Activated CD4-positive, alpha-beta T cell treated with anti-CD3 and anti-CD28 coated beads for 4 hours (primary cell): ENCODE data around the gene DZIP1L.
"Not testable (repeated sequence)": the region's sequence is repeated elsewhere in the genome, so short reads cannot be mapped to it uniquely, and the experiment has no call there.

Experiments used
- DNase-seq, 2 donors: peaks; one replicate each; pipeline ENCODE4 v3.0.0-alpha.2; 2020

DZIP1L gene, protein sequence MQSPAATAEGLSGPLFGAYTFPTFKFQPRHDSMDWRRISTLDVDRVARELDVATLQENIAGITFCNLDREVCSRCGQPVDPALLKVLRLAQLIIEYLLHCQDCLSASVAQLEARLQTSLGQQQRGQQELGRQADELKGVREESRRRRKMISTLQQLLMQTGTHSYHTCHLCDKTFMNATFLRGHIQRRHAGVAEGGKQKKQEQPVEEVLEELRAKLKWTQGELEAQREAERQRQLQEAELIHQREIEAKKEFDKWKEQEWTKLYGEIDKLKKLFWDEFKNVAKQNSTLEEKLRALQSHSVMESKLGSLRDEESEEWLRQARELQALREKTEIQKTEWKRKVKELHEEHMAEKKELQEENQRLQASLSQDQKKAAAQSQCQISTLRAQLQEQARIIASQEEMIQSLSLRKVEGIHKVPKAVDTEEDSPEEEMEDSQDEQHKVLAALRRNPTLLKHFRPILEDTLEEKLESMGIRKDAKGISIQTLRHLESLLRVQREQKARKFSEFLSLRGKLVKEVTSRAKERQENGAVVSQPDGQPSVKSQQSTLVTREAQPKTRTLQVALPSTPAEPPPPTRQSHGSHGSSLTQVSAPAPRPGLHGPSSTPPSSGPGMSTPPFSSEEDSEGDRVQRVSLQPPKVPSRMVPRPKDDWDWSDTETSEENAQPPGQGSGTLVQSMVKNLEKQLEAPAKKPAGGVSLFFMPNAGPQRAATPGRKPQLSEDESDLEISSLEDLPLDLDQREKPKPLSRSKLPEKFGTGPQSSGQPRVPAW

GRCh38 chr3:138114988-138115971, at the start of gene DZIP1L:
DZIP1L (minus strand) TSS chr3:138115608; CDS start chr3:138103971, 11,637 bp downstream.
- peak in 1 of 2 donors; percentile 9 for DNase-seq

GRCh38 chr3:138165061-138165460, 49.7 kb upstream of the DZIP1L start:
- DNase-seq, result no peak

DNA sequence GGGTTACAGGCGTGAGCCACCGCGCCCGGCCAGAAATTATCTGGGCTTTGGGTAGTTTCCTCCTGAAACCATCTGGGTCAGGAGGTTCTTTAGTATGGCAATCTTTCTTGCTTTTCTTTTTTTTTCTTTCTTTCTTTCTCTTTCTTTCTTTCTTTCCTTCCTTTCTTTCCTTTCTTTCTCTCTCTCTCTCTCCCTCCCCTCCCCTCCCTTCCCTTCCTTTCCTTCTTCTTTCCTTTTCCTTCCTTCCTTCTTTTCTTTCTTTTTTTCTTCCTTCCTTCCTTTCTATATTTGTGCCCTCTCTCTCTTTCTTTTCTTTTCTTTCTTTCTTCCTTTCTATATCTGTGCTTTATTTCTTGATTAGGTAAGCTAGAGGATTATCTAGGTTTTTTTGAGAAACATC, 42.3 kb upstream of the DZIP1L start:
- DNase-seq, result no peak

- no peak for DNase-seq
These were observed 39.1 kb upstream of the DZIP1L start for GRCh38 chr3:138154534-138154933.

DNA sequence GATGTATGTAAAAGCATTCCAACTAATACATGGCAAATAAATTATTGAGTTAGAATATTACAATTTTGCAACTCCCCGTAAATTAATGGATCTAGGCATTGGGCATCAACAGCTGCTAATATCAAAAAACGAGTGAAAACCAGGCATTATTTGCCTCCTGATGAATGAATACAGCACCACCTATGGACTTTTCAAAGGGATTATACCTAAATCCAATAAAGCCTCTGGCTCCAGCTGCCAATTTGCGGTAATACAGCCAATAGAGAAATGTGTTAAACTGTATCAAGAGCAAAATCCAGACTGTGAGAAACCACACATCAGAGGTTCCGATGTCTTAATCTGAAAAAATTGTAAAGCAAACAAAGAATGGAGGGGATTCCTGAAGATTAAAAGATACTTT, 33.1 kb upstream of the DZIP1L start:
- DNase-seq, result no peak

DNA sequence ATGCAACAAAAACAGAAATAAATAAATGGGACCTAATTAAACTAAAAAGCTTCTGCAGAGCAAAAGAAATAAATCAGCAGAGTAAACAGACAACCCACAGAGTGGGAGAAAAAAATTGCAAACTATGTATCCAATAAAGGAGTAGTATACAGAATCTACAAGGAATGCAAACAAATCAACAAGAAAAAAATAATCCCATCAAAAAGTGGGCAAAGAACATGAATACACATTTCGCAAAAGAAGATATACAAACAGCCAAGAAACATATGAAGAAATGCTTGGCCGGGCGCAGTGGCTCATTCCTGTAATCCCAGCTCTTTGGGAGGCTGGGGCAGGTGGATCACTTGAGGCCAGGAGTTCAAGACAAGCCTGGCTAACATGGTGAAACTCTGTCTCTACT, 26.8 kb upstream of the DZIP1L start:
- DNase-seq, result not testable (repeated sequence)

DNA sequence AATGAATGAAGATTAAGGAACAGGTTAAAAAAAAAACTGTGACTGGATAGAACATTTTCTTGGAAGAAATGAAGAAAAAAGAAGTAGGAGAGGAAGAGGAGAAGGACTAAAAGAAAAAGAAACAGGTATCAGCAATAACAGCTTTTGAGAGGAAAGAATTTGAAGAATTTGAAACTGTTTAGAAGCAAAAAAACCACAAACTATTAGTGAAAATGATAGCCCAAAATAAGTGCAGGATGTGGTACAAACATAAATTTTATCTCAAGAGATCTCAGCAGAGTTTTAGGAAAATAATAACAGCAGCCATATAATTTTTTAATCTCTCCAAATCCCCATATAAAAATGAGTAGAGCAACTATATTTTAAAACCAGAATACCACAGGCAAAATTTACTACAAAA, 25.5 kb upstream of the DZIP1L start:
- no peak for DNase-seq

DNA sequence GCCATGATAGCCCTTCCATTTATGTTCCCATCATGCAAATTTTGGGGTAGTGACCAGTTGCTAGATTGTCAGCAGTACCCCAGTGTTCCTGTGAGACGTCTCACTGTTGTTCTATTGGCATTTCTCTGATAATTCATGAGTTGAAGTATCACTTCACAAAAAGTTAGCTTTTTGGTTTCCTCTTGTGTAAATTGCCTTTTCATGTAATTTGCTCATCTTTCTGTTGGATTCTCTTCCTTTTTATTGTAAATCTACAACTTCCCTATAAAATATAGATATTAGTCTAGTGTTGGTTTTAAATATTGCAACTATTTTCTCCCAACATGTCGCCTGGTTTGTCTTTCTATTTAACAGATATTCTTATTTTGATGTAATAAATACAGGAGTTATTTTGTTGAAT, 24.3 kb upstream of the DZIP1L start:
- no peak for DNase-seq

DNA sequence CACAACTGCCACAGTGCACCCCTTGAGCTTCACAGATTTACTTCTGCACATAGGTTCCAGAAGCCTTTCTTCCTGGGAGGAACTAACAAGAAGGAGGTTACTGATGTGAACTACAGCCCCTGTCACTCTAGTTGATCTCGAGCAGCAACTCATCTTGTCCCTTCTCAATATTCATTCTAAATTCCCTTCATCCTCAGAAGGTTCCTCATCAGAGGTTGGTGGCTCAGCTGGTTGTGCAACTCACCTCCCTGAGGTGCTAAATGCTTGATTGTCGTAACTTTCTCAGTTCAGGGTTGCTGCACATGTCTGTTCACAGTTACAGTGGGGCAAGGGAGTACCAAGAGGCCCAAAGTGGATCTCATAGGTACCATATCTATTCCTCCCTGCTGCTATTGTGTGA, 22.5 kb upstream of the DZIP1L start:
- no peak for DNase-seq

GRCh38 chr3:138136201-138136600, 20.8 kb upstream of the DZIP1L start:
- no peak for DNase-seq

DNA sequence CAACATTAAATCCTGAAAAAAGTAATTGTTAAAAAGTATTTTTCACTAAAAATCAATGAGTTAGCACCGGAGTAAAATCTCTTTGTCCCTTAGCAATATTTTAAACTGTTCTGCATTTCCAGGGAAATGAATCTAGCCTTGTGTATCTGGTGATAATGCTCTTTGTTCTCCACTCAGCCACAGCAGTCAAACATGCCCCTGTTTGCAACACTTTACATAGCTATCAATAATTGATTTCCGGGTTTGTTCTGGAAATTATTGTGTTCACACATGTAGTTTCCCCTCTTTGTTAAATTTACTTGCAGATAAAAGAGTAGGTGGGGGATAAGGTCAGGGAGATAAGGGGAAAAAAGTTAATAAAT, 20.4 kb upstream of the DZIP1L start:
- no peak for DNase-seq

GRCh38 chr3:138135146-138135832, 19.9 kb upstream of the DZIP1L start:
- DNase-seq, result no peak

- no peak for DNase-seq
These were observed 16.8 kb upstream of the DZIP1L start, which contains the start of gene A4GNT for GRCh38 chr3:138132239-138132638. A4GNT (minus strand) TSS chr3:138132390; CDS start chr3:138131256, 1,134 bp downstream.

GRCh38 chr3:138127636-138128365, 12.4 kb upstream of the DZIP1L start:
- no peak for DNase-seq

- no peak for DNase-seq
These were observed 10.3 kb upstream of the DZIP1L start for GRCh38 chr3:138125548-138126221.

- DNase-seq, result no peak
These were observed 9.4 kb upstream of the DZIP1L start for GRCh38 chr3:138124706-138125355.

DNA sequence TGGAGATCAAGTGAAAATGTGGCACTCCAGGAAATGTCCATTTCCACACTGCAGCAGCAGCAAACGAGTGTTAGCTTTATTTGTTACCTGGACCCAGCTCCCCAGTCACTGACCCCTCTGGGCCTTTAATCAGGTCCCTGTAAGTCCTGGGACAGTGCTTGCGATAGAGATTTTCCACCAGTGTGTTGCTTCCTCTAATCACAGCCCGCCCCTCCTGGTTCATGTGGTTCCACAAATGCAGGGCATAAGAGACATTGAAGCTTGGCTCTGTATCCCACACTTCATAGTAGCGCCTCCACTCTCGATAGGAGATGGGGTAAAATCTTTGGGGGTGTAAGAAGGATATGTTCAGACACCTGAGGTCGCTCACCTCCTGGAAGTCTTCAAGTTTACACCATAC, 8.8 kb upstream of the DZIP1L start:
- no peak for DNase-seq

DNA sequence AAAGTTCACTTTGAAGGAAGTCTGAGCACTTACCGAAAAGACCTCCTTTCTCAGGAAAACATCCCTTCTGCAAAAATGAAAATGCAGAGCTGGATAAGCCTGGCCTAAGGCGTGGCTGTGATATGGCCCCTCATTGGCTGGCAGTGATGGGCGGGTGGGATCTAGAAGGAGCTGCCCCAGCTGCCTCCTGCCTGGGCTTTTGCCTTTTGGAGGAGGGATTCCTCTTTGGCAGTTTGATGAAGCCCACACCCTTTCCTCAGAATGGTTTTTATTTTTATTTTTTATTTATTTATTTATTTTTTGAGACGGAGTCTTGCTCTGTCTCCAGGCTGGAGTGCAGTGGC, 4.0 kb upstream of the DZIP1L start:
- no peak for DNase-seq

DNA sequence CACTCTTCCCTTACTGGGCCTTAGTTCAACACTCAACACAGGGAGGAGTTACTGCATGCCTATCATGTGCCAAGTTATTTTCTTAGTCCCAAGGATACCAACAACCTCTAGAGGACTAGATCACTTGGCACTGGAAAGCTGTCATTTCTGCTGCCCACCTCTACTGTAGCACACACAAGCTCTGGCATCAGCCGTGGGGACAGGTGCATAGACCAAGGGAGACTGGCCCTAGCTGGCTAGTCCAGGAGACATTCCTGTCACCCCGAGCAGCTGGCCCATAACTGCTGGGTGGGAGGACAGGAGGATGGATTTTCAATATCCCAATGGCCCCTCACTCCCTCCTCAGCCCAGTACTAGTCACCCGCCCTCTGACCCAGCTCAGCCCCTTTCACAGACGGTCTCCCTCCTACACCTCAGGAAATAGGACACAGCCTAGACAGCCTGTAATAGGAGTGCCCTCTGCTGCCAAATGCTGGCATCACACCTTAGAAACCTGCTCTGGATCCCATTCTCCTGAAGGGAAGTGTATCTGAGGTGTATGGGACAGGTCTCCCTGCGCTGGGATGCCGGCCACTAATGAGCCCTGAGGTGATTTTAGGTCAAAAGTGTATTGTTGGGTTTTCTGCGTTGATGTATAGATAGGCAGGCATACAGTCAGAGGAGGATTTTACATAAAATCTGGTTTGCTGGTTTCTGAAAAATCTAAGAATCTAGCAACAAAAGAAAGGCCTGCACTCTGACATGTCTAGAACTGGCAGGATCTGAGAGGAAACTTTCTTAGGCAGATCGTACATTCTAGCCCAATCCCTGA, 3.4 kb upstream of the DZIP1L start:
- peak; percentile 19 to 54 for DNase-seq
